ENCODE measurements around the gene YPEL2.
A peak's percentile ranks its signal among the peaks of the same experiment; 100 is the strongest.

The YPEL2 gene

GRCh38 chr17:59327981-59328290 is 3.5 kb upstream of the YPEL2 start:
- H3K4me3 ChIP-seq (ENCODE audit: low read length), result no peak overlapping the region
- H3K9me3 ChIP-seq (ENCODE audit: control insufficient read depth, insufficient read depth, low read length), result no peaks in the 10 kb centered on the region
- no peaks in the 10 kb centered on the region for H3K36me3 ChIP-seq (ENCODE audit: control insufficient read depth, low read length)
- peaks cover 43% of the 10 kb centered on the region for H3K4me1 ChIP-seq (ENCODE audit: control insufficient read depth, low read length)
- no peak overlapping the region for H3K27ac ChIP-seq (ENCODE audit: low read depth, low read length)
- TF ChIP-seq EZH2phosphoT487 (IDR thresholded peaks at IDR 0.05; ENCODE audit: borderline replicate concordance, low read length), result no peak
- TF ChIP-seq, protein P1, sequence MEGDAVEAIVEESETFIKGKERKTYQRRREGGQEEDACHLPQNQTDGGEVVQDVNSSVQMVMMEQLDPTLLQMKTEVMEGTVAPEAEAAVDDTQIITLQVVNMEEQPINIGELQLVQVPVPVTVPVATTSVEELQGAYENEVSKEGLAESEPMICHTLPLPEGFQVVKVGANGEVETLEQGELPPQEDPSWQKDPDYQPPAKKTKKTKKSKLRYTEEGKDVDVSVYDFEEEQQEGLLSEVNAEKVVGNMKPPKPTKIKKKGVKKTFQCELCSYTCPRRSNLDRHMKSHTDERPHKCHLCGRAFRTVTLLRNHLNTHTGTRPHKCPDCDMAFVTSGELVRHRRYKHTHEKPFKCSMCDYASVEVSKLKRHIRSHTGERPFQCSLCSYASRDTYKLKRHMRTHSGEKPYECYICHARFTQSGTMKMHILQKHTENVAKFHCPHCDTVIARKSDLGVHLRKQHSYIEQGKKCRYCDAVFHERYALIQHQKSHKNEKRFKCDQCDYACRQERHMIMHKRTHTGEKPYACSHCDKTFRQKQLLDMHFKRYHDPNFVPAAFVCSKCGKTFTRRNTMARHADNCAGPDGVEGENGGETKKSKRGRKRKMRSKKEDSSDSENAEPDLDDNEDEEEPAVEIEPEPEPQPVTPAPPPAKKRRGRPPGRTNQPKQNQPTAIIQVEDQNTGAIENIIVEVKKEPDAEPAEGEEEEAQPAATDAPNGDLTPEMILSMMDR (IDR thresholded peaks at IDR 0.05; ENCODE audit: low read depth, low read length, poor library complexity, severe bottlenecking), result no peak
- no peak overlapping the region for H3K4me2 ChIP-seq (ENCODE audit: low read length)
- no peaks in the 10 kb centered on the region for H3K9me2 ChIP-seq (replicated peaks; ENCODE audit: control insufficient read depth, low read length)
- H3F3A ChIP-seq (ENCODE audit: control insufficient read depth, insufficient read depth), result peaks cover 11% of the 10 kb centered on the region
- H3K79me2 ChIP-seq (ENCODE audit: control insufficient read depth, low read length), result no peaks in the 10 kb centered on the region
- H3K27me3 ChIP-seq (ENCODE audit: control insufficient read depth, low read length), result peaks cover 9% of the 10 kb centered on the region
- no peaks in the 10 kb centered on the region for H4K20me1 ChIP-seq (ENCODE audit: control insufficient read depth, insufficient read depth, low read depth, low read length)

- Histone ChIP-seq H3K9me3 (ENCODE audit: control insufficient read depth, insufficient read depth, low read length) (no peaks in the 10 kb centered on the region), H3K4me3 (ENCODE audit: low read length) (no peak overlapping the region), H3K79me2 (ENCODE audit: control insufficient read depth, low read length) (no peaks in the 10 kb centered on the region), H3K4me2 (ENCODE audit: low read length) (peak overlapping the region; percentile 28; the same call in 1 of the 2 replicates), H3K27ac (ENCODE audit: low read depth, low read length) (no peak overlapping the region), H3F3A (ENCODE audit: control insufficient read depth, insufficient read depth) (peaks cover 11% of the 10 kb centered on the region), H4K20me1 (ENCODE audit: control insufficient read depth, insufficient read depth, low read depth, low read length) (no peaks in the 10 kb centered on the region), H3K36me3 (ENCODE audit: control insufficient read depth, low read length) (no peaks in the 10 kb centered on the region), H3K27me3 (ENCODE audit: control insufficient read depth, low read length) (peaks cover 16% of the 10 kb centered on the region), H3K4me1 (ENCODE audit: control insufficient read depth, low read length) (peaks cover 46% of the 10 kb centered on the region), H3K9me2 (replicated peaks; ENCODE audit: control insufficient read depth, low read length) (no peaks in the 10 kb centered on the region)
- TF ChIP-seq, protein P1 (IDR thresholded peaks at IDR 0.05; ENCODE audit: low read depth, low read length, poor library complexity, severe bottlenecking), result no peak
- TF ChIP-seq EZH2phosphoT487 (IDR thresholded peaks at IDR 0.05; ENCODE audit: borderline replicate concordance, low read length), result no peak
Observed at GRCh38 chr17:59328601-59329000, 2.9 kb upstream of the YPEL2 start.

- H3K36me3 ChIP-seq (ENCODE audit: control insufficient read depth, low read length), result no peaks in the 10 kb centered on the region
- H4K20me1 ChIP-seq (ENCODE audit: control insufficient read depth, insufficient read depth, low read depth, low read length), result no peaks in the 10 kb centered on the region
- H3K27ac ChIP-seq (ENCODE audit: low read depth, low read length), result peak overlapping the region; percentile 11; the same call in 1 of the 2 replicates
- peaks cover 11% of the 10 kb centered on the region for H3F3A ChIP-seq (ENCODE audit: control insufficient read depth, insufficient read depth)
- peak overlapping the region; percentile 5; the same call in 1 of the 2 replicates for H3K4me2 ChIP-seq (ENCODE audit: low read length)
- no peaks in the 10 kb centered on the region for H3K79me2 ChIP-seq (ENCODE audit: control insufficient read depth, low read length)
- TF ChIP-seq, protein P1 (IDR thresholded peaks at IDR 0.05; ENCODE audit: low read depth, low read length, poor library complexity, severe bottlenecking), result peak; percentile 92
- no peak for TF ChIP-seq EZH2phosphoT487 (IDR thresholded peaks at IDR 0.05; ENCODE audit: borderline replicate concordance, low read length)
- peaks cover 46% of the 10 kb centered on the region for H3K4me1 ChIP-seq (ENCODE audit: control insufficient read depth, low read length)
- no peaks in the 10 kb centered on the region for H3K9me3 ChIP-seq (ENCODE audit: control insufficient read depth, insufficient read depth, low read length)
- no peaks in the 10 kb centered on the region for H3K9me2 ChIP-seq (replicated peaks; ENCODE audit: control insufficient read depth, low read length)
- H3K4me3 ChIP-seq (ENCODE audit: low read length), result no peak overlapping the region
- H3K27me3 ChIP-seq (ENCODE audit: control insufficient read depth, low read length), result peaks cover 24% of the 10 kb centered on the region
Observed at GRCh38 chr17:59329176-59330052, 2.0 kb upstream of the YPEL2 start.
